Muscle of leg (tissue), 11 donors: ENCODE data around the gene DYNC1I1. TPM values are rescaled to one million over a fixed set of nuclear protein-coding genes. Genes with fewer than 3 reads are reported as not detected.
A peak's percentile ranks its signal among the peaks of the same experiment; 100 is the strongest.

Experiments used
- DNase-seq: peaks from one replicate; pipeline ENCODE4 v3.0.0; 2013
- H3K27ac ChIP-seq: one replicate; pipeline ENCODE4 v1.5.1; 2013; ENCODE audit warnings: mild to moderate bottlenecking, low read length, control low read depth
- H3K27me3 ChIP-seq: one replicate; pipeline ENCODE4 v1.6.1; 2013; ENCODE audit warnings: low read length; ENCODE audit not compliant: control insufficient read depth, insufficient read depth
- H3K36me3 ChIP-seq: one replicate; pipeline ENCODE4 v1.6.1; 2013; ENCODE audit warnings: low read length; ENCODE audit not compliant: control insufficient read depth, insufficient read depth
- H3K4me1 ChIP-seq: one replicate; pipeline ENCODE4 v1.6.1; 2013; ENCODE audit warnings: low read length; ENCODE audit not compliant: control insufficient read depth, insufficient read depth
- H3K4me3 ChIP-seq: one replicate; pipeline ENCODE4 v1.5.1; 2013; ENCODE audit warnings: low read length, control low read depth
- H3K9me3 ChIP-seq: replicated peaks from 2 replicates; pipeline ENCODE4 v1.6.1; 2013; ENCODE audit warnings: low read depth, low read length; ENCODE audit not compliant: control insufficient read depth
- WGBS: methylation state at CpG from one replicate; pipeline ENCODE4 v1.1.5; 2013; ENCODE audit warnings: missing lambda C conversion rate; ENCODE audit not compliant: insufficient coverage; 5-methylcytosine and 5-hydroxymethylcytosine counted together
- polyA plus RNA-seq, 8 donors: library from polyadenylated mRNA; unstranded; fragments of 120-200 nt; gene quantifications; one replicate each; pipeline versions ENCODE4 v1.2.1 to v1.2.3, GENCODE V29; 2013; ENCODE audit warnings: inconsistent platforms in 1 of 8, low replicate concordance in 1 of 8; ENCODE audit not compliant: insufficient read length in 8 of 8, insufficient read depth in 1 of 8
- total RNA-seq: library from RNA; stranded (reverse); fragments of 120-200 nt; gene quantifications from one replicate; pipeline ENCODE4 v1.2.4, GENCODE V29; 2013

Gene DYNC1I1
- total and polyA plus RNA-seq, 9 donors, result 0.39 to 1.3 (median 1.0) TPM

- Histone ChIP-seq H3K4me1 (peaks cover 5% of the 10 kb centered on the region), H3K27ac (peak overlapping the region; percentile 3), H3K36me3 (no peaks in the 10 kb centered on the region), H3K9me3 (no peaks in the 10 kb centered on the region), H3K27me3 (no peaks in the 10 kb centered on the region), H3K4me3 (no peak overlapping the region)
- DNase-seq, result peak; percentile 10
- 49% methylated on average over 2 of the region's 4 CpGs for WGBS
Measured at GRCh38 chr7:95874541-95875265, 102.3 kb downstream of the DYNC1I1 start.

- Histone ChIP-seq H3K27me3 (no peaks in the 10 kb centered on the region), H3K4me3 (no peak overlapping the region), H3K27ac (no peak overlapping the region), H3K4me1 (peaks cover 5% of the 10 kb centered on the region), H3K36me3 (no peaks in the 10 kb centered on the region), H3K9me3 (no peaks in the 10 kb centered on the region)
- no peak for DNase-seq
Measured at GRCh38 chr7:95875519-95875918, 103.2 kb downstream of the DYNC1I1 start.

GRCh38 chr7:95878677-95879076 is 106.3 kb downstream of the DYNC1I1 start:
- no peak overlapping the region for H3K27ac ChIP-seq
- DNase-seq, result no peak
- peaks cover 5% of the 10 kb centered on the region for H3K4me1 ChIP-seq
- no peak overlapping the region for H3K4me3 ChIP-seq
- no peaks in the 10 kb centered on the region for H3K27me3 ChIP-seq
- no peaks in the 10 kb centered on the region for H3K36me3 ChIP-seq
- H3K9me3 ChIP-seq, result no peaks in the 10 kb centered on the region

GRCh38 chr7:95881597-95881996 is 109.2 kb downstream of the DYNC1I1 start:
- no peaks in the 10 kb centered on the region for H3K9me3 ChIP-seq
- H3K36me3 ChIP-seq, result no peaks in the 10 kb centered on the region
- no peaks in the 10 kb centered on the region for H3K4me1 ChIP-seq
- no peaks in the 10 kb centered on the region for H3K27me3 ChIP-seq
- no peak overlapping the region for H3K27ac ChIP-seq
- H3K4me3 ChIP-seq, result no peak overlapping the region
- no peak for DNase-seq
- WGBS, result no CpG with 5 or more reads among the region's 1 CpG

GRCh38 chr7:95883217-95883616 is 110.9 kb downstream of the DYNC1I1 start:
- no peak for DNase-seq
- no peaks in the 10 kb centered on the region for H3K4me1 ChIP-seq
- H3K27me3 ChIP-seq, result no peaks in the 10 kb centered on the region
- H3K27ac ChIP-seq, result no peak overlapping the region
- H3K4me3 ChIP-seq, result no peak overlapping the region
- H3K36me3 ChIP-seq, result no peaks in the 10 kb centered on the region
- no peaks in the 10 kb centered on the region for H3K9me3 ChIP-seq
- no CpG with 5 or more reads among the region's 3 CpGs for WGBS

GRCh38 chr7:95886501-95887090 is 114.2 kb downstream of the DYNC1I1 start:
- Histone ChIP-seq H3K9me3 (no peaks in the 10 kb centered on the region), H3K36me3 (no peaks in the 10 kb centered on the region), H3K27me3 (no peaks in the 10 kb centered on the region), H3K4me1 (no peaks in the 10 kb centered on the region), H3K27ac (peak overlapping the region; percentile 1), H3K4me3 (no peak overlapping the region)
- peak; percentile 31 for DNase-seq
- 0% methylated on average over 2 of the region's 4 CpGs for WGBS

- H3K9me3 ChIP-seq, result no peaks in the 10 kb centered on the region
- H3K4me3 ChIP-seq, result no peak overlapping the region
- H3K4me1 ChIP-seq, result no peaks in the 10 kb centered on the region
- H3K27me3 ChIP-seq, result no peaks in the 10 kb centered on the region
- DNase-seq, result no peak
- no peaks in the 10 kb centered on the region for H3K36me3 ChIP-seq
- no peak overlapping the region for H3K27ac ChIP-seq
Measured at GRCh38 chr7:95893484-95893883, 121.1 kb downstream of the DYNC1I1 start.

GRCh38 chr7:95897557-95898251 is 125.3 kb downstream of the DYNC1I1 start:
- no peak overlapping the region for H3K4me3 ChIP-seq
- H3K36me3 ChIP-seq, result no peaks in the 10 kb centered on the region
- no peaks in the 10 kb centered on the region for H3K9me3 ChIP-seq
- no peaks in the 10 kb centered on the region for H3K27me3 ChIP-seq
- no CpG with 5 or more reads among the region's 5 CpGs for WGBS
- no peak overlapping the region for H3K27ac ChIP-seq
- H3K4me1 ChIP-seq, result no peaks in the 10 kb centered on the region
- peak; percentile 12 for DNase-seq

GRCh38 chr7:95899919-95900513 is 127.7 kb downstream of the DYNC1I1 start:
- H3K4me3 ChIP-seq, result no peak overlapping the region
- H3K27me3 ChIP-seq, result no peaks in the 10 kb centered on the region
- H3K4me1 ChIP-seq, result no peaks in the 10 kb centered on the region
- no peak for DNase-seq
- H3K9me3 ChIP-seq, result no peaks in the 10 kb centered on the region
- no peaks in the 10 kb centered on the region for H3K36me3 ChIP-seq
- WGBS, result 40% methylated on average over 3 of the region's 5 CpGs
- no peak overlapping the region for H3K27ac ChIP-seq

GRCh38 chr7:95901006-95901405 is 128.7 kb downstream of the DYNC1I1 start:
- Histone ChIP-seq H3K27ac (no peak overlapping the region), H3K27me3 (no peaks in the 10 kb centered on the region), H3K9me3 (no peaks in the 10 kb centered on the region), H3K36me3 (no peaks in the 10 kb centered on the region), H3K4me1 (no peaks in the 10 kb centered on the region), H3K4me3 (no peak overlapping the region)
- 100% methylated on average over 1 of the region's 1 CpG for WGBS
- DNase-seq, result no peak
